ENCODE data around the gene PLEKHM3. TPM values are rescaled to one million over a fixed set of nuclear protein-coding genes. Genes with fewer than 3 reads are reported as not detected.

PLEKHM3 gene
- polyA plus RNA-seq, 2 of the 4 experiments (the other 2 are of a cell fraction): 2.9 to 6.5 TPM

DNA sequence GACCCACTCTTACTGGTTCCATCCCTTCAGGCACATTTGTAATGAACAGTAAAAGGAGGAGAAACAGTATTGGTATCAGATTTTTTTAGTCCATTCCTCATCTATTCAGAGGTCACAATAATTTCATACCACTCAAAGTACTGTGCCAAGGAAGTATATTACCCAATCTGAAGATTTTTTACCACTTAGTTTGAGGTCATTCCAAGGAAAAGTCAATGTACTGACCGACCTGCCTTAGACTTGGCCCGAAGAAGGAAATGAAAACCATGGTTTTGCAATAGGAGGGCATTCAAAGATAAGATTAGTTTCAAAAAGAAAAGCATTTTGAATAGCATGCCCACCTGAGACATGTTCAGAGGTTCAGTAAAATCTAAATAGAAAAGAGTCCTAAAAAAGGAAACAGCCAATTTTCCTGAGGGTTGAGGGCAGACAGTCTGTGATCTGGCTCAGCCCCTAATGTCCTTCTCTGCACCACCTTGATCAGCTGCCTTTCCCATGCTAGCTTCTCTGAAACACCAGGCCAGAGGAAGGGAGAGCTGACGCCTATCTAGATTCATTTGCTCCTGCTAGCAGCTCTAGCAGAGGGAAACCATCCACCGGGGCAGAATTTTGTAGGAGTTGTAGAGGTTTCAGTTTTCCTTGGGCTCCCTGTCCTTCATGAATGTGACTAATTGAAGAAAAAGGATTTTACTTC lies 148.3 kb downstream of the PLEKHM3 start:
- no peak overlapping the region for H3K4me3 ChIP-seq
- no peak for ATAC-seq
- DNase-seq (ENCODE audit: low read depth in 1 of 2, low spot score in 1 of 2): no peak
- WGBS (ENCODE audit: missing lambda C conversion rate): 77% methylated on average over 4 of the region's 4 CpGs
- peaks cover 20% of the 10 kb centered on the region for H3K4me1 ChIP-seq
- no peaks in the 10 kb centered on the region for H3K9me3 ChIP-seq
- FAIRE-seq: no peak
- POLR2A ChIA-PET: no interaction called here
- H3K27ac ChIP-seq: peak overlapping the region in 1 of 2 experiments; percentile 38; a peak in 2 of 6 replicates
- no peak overlapping the region; the same call in 2 of the 3 replicates for H3K4me2 ChIP-seq
- TF ChIP-seq, protein P1, sequence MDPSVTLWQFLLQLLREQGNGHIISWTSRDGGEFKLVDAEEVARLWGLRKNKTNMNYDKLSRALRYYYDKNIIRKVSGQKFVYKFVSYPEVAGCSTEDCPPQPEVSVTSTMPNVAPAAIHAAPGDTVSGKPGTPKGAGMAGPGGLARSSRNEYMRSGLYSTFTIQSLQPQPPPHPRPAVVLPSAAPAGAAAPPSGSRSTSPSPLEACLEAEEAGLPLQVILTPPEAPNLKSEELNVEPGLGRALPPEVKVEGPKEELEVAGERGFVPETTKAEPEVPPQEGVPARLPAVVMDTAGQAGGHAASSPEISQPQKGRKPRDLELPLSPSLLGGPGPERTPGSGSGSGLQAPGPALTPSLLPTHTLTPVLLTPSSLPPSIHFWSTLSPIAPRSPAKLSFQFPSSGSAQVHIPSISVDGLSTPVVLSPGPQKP (IDR thresholded peaks at IDR 0.05; ENCODE audit: low read depth, low read length): no peak
- TF ChIP-seq GATA3 (IDR thresholded peaks at IDR 0.05; ENCODE audit: borderline replicate concordance) (no peak), ZC3H11A (IDR thresholded peaks at IDR 0.05) (no peak), SMC3 (IDR thresholded peaks at IDR 0.05) (no peak), SREBF2 (IDR thresholded peaks at IDR 0.05) (no peak), EHMT2 (IDR thresholded peaks at IDR 0.05; ENCODE audit: low read depth) (no peak), ZSCAN20 (CRISPR knock-in tag; IDR thresholded peaks at IDR 0.05) (no peak), RNF2 (IDR thresholded peaks at IDR 0.05; ENCODE audit: borderline replicate concordance, low read depth) (no peak), ESRRA (IDR thresholded peaks at IDR 0.05; ENCODE audit: borderline replicate concordance, low read length) (no peak), POLR2A (IDR thresholded peaks at IDR 0.05; ENCODE audit: low read length) (no peak), KDM1A (IDR thresholded peaks at IDR 0.05; ENCODE audit: low read depth) (no peak), MAFK (IDR thresholded peaks at IDR 0.05; ENCODE audit: partially characterized antibody) (no peak), HOXA7 (CRISPR knock-in tag; IDR thresholded peaks at IDR 0.05) (no peak), RCOR1 (IDR thresholded peaks at IDR 0.05; ENCODE audit: low read depth, low read length) (no peak), NPAS2 (CRISPR knock-in tag; IDR thresholded peaks at IDR 0.05; ENCODE audit: borderline replicate concordance) (no peak), EHF (CRISPR knock-in tag; IDR thresholded peaks at IDR 0.05) (no peak), FOSB (CRISPR knock-in tag; IDR thresholded peaks at IDR 0.05) (no peak)
- TF ChIP-seq, protein P2, sequence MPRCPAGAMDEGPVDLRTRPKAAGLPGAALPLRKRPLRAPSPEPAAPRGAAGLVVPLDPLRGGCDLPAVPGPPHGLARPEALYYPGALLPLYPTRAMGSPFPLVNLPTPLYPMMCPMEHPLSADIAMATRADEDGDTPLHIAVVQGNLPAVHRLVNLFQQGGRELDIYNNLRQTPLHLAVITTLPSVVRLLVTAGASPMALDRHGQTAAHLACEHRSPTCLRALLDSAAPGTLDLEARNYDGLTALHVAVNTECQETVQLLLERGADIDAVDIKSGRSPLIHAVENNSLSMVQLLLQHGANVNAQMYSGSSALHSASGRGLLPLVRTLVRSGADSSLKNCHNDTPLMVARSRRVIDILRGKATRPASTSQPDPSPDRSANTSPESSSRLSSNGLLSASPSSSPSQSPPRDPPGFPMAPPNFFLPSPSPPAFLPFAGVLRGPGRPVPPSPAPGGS (IDR thresholded peaks at IDR 0.05): no peak
- TF ChIP-seq, protein P3, sequence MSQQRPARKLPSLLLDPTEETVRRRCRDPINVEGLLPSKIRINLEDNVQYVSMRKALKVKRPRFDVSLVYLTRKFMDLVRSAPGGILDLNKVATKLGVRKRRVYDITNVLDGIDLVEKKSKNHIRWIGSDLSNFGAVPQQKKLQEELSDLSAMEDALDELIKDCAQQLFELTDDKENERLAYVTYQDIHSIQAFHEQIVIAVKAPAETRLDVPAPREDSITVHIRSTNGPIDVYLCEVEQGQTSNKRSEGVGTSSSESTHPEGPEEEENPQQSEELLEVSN (IDR thresholded peaks at IDR 0.05; ENCODE audit: borderline replicate concordance, low read depth): no peak
- TF ChIP-seq, protein P4, sequence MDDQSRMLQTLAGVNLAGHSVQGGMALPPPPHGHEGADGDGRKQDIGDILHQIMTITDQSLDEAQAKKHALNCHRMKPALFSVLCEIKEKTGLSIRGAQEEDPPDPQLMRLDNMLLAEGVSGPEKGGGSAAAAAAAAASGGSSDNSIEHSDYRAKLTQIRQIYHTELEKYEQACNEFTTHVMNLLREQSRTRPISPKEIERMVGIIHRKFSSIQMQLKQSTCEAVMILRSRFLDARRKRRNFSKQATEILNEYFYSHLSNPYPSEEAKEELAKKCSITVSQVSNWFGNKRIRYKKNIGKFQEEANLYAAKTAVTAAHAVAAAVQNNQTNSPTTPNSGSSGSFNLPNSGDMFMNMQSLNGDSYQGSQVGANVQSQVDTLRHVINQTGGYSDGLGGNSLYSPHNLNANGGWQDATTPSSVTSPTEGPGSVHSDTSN (IDR thresholded peaks at IDR 0.05): no peak
- CTCF ChIA-PET: no interaction called here

DNA sequence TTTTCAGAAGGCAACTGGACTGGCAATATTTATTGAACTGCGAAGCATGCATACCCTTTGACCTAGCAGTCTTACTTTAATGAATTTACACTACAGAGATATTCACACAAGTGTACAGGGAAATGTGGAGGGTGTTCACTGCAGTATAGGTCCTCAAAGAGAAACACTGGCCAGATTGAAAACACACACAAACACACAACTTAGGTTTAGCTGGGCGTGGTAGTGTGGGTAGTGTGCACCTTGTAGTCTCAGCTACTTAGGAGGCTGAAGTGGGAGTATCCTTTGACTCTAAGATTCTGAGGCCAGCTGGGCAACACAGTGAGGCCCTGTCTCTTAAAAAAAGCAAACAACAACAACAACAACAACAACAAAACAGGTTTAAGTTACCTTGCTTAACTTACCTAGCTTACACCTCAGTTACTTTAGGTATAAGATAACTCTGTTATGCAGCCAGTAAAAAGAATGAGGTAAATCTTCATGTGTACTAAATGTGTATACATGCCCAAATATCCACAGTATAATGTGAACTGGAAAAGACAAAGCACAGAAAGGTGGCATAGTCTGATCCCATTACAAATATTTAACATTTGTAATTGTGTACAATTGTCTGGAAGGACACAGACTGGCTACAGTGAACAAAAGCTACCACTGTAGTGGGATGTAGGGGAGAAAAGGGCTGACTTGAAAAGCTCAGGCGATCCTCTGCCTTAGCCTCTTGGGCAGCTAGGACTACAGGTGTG lies 149.7 kb downstream of the PLEKHM3 start:
- POLR2A ChIA-PET: no interaction called here
- no peak for TF ChIP-seq MYC (IDR thresholded peaks at IDR 0.05; ENCODE audit: borderline replicate concordance, low read length)
- no peak for TF ChIP-seq POLR2A (IDR thresholded peaks at IDR 0.05; ENCODE audit: low read length)
- no peak for TF ChIP-seq SMC3 (IDR thresholded peaks at IDR 0.05)
- no peak for TF ChIP-seq BHLHE40 (IDR thresholded peaks at IDR 0.05; ENCODE audit: low read depth, low read length)
- TF ChIP-seq RARB (CRISPR knock-in tag; IDR thresholded peaks at IDR 0.05): no peak
- TF ChIP-seq, protein P5, sequence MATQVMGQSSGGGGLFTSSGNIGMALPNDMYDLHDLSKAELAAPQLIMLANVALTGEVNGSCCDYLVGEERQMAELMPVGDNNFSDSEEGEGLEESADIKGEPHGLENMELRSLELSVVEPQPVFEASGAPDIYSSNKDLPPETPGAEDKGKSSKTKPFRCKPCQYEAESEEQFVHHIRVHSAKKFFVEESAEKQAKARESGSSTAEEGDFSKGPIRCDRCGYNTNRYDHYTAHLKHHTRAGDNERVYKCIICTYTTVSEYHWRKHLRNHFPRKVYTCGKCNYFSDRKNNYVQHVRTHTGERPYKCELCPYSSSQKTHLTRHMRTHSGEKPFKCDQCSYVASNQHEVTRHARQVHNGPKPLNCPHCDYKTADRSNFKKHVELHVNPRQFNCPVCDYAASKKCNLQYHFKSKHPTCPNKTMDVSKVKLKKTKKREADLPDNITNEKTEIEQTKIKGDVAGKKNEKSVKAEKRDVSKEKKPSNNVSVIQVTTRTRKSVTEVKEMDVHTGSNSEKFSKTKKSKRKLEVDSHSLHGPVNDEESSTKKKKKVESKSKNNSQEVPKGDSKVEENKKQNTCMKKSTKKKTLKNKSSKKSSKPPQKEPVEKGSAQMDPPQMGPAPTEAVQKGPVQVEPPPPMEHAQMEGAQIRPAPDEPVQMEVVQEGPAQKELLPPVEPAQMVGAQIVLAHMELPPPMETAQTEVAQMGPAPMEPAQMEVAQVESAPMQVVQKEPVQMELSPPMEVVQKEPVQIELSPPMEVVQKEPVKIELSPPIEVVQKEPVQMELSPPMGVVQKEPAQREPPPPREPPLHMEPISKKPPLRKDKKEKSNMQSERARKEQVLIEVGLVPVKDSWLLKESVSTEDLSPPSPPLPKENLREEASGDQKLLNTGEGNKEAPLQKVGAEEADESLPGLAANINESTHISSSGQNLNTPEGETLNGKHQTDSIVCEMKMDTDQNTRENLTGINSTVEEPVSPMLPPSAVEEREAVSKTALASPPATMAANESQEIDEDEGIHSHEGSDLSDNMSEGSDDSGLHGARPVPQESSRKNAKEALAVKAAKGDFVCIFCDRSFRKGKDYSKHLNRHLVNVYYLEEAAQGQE (IDR thresholded peaks at IDR 0.05): no peak
- TF ChIP-seq HOXB5 (CRISPR knock-in tag; IDR thresholded peaks at IDR 0.05): no peak
- no peak for TF ChIP-seq RFX5 (IDR thresholded peaks at IDR 0.05)
- TF ChIP-seq, protein P6, sequence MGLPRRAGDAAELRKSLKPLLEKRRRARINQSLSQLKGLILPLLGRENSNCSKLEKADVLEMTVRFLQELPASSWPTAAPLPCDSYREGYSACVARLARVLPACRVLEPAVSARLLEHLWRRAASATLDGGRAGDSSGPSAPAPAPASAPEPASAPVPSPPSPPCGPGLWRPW (IDR thresholded peaks at IDR 0.05): no peak
- TF ChIP-seq PHF8 (IDR thresholded peaks at IDR 0.05; ENCODE audit: borderline replicate concordance, low read depth): no peak
- no peak for TF ChIP-seq HEYL (CRISPR knock-in tag; IDR thresholded peaks at IDR 0.05)
- no peak for TF ChIP-seq CHD2 (IDR thresholded peaks at IDR 0.05; ENCODE audit: low read length, partially characterized antibody)

More for the DNA sequence above, 149.7 kb downstream of the PLEKHM3 start:
- peaks cover 33% of the 10 kb centered on the region for H3K4me1 ChIP-seq
- peak overlapping the region in 1 of 2 experiments; percentile 16; a peak in 1 of 6 replicates for H3K27ac ChIP-seq
- 90% methylated on average over 3 of the region's 3 CpGs for WGBS (ENCODE audit: missing lambda C conversion rate)
- H3K4me2 ChIP-seq: no peak overlapping the region
- no peaks in the 10 kb centered on the region for H3K9me3 ChIP-seq
- no peak overlapping the region for H3K4me3 ChIP-seq
- ATAC-seq: no peak
- DNase-seq (ENCODE audit: low read depth in 1 of 2, low spot score in 1 of 2): no peak
- FAIRE-seq: peak; percentile 28
- CTCF ChIA-PET: interaction anchor here (0.6 kb wide), 2 partner anchors 40 to 68 kb away, joined by 3 read pairs; no protein-coding TSS in a partner anchor

Data from A549 (cell line).